ENCODE data around the gene FMO5. TPM values are rescaled to one million over a fixed set of nuclear protein-coding genes. Genes with fewer than 3 reads are reported as not detected.

Gene FMO5
- total and polyA plus RNA-seq, 2 of the 13 experiments (the other 11 are each of a cell fraction or from before 2014, with no cell fraction given): 48.2 to 149 TPM

GRCh38 chr1:147242449-147243227, 17.5 kb upstream of the FMO5 start, which contains the start of gene CHD1L (continued):
- TF ChIP-seq NFAT5 (CRISPR knock-in tag; IDR thresholded peaks at IDR 0.05) (peak; percentile 51; the same call in 1 of the 2 replicates), PATZ1 (CRISPR knock-in tag; IDR thresholded peaks at IDR 0.05) (peak; percentile 89), DMAP1 (CRISPR knock-in tag; IDR thresholded peaks at IDR 0.05) (peak; percentile 45; the same call in 1 of the 2 replicates), RBFOX2 (IDR thresholded peaks at IDR 0.05; ENCODE audit: low read depth, low read length) (peak; percentile 99), ZNF609 (CRISPR knock-in tag; IDR thresholded peaks at IDR 0.05; ENCODE audit: borderline replicate concordance) (peak; percentile 42; the same call in 1 of the 2 replicates), E2F1 (CRISPR knock-in tag; IDR thresholded peaks at IDR 0.05) (peak; percentile 72), ZNF629 (CRISPR knock-in tag; conservative IDR thresholded peaks at IDR 0.05) (0 out of 2 replicates have a peak, but pooled peaks have one; percentile 43), HMGXB3 (CRISPR knock-in tag; IDR thresholded peaks at IDR 0.05; ENCODE audit: borderline replicate concordance) (0 out of 2 replicates have a peak, but pooled peaks have one; percentile 23), ZNF274 (CRISPR knock-in tag; IDR thresholded peaks at IDR 0.05) (peak; percentile 54; the same call in 1 of the 2 replicates)

Measured in HepG2 (cell line).